WTC11 (cell line): ENCODE measurements around the gene C11orf87. TPM values are rescaled to one million over a fixed set of nuclear protein-coding genes. Genes with fewer than 3 reads are reported as not detected.

Experiments used
- ATAC-seq: fragments of 200-7000 bp; cut with Tn5 transposase; 2 replicates; pipeline ENCODE4 v1.10.0; 2021; ENCODE audit warnings: mild to moderate bottlenecking, moderate library complexity
- CTCF ChIA-PET: fragments of 300-600 bp; sonication (Branson Sonifier 250); formaldehyde crosslinking; loops from one replicate; lab custom pipeline; 2021; ENCODE audit warnings: antibody characterized with exemption; lab: Charles Lee
- POLR2A ChIA-PET: fragments of 350-600 bp; sonication (Branson Sonifier 250); formaldehyde crosslinking; loops from one replicate; lab custom pipeline; 2021; ENCODE audit warnings: antibody characterized with exemption; lab: Charles Lee
- DNase-seq: peaks from one replicate; pipeline ENCODE4 v3.0.0; 2021; ENCODE audit warnings: low spot score
- H3K27ac Mint-ChIP-seq: 2 replicates; pipeline ENCODE4 v1.8.0; 2021; ENCODE audit warnings: mixed read lengths
- H3K27me3 Mint-ChIP-seq: 2 replicates; pipeline ENCODE4 v1.8.0; 2021; ENCODE audit warnings: low read depth, mild to moderate bottlenecking, moderate library complexity, mixed read lengths
- H3K36me3 Mint-ChIP-seq: 2 replicates; pipeline ENCODE4 v1.8.0; 2021; ENCODE audit warnings: mixed read lengths
- H3K4me1 Mint-ChIP-seq: 2 replicates; pipeline ENCODE4 v1.8.0; 2022; ENCODE audit warnings: mixed read lengths
- H3K4me3 Mint-ChIP-seq: 2 replicates; pipeline ENCODE4 v1.8.0; 2021; ENCODE audit warnings: mild to moderate bottlenecking, moderate library complexity, mixed read lengths
- H3K9me3 Mint-ChIP-seq: 2 replicates; pipeline ENCODE4 v1.8.0; 2021; ENCODE audit warnings: mixed read lengths
- AR ChIP-seq: fragments of 250-450 bp; sonication (Bioruptor Pico); IDR thresholded peaks from 2 replicates; pipeline ENCODE4 v1.9.0; 2021; ENCODE audit warnings: mild to moderate bottlenecking
- ARID4B ChIP-seq: sonication (generic); formaldehyde crosslinking; IDR thresholded peaks from 2 replicates; pipeline ENCODE4 v1.8.0; 2023; ENCODE audit warnings: missing genetic modification reagents, mild to moderate bottlenecking, borderline replicate concordance
- CREM ChIP-seq: sonication (generic); formaldehyde crosslinking; IDR thresholded peaks from 2 replicates; pipeline ENCODE4 v1.8.1; 2022; ENCODE audit warnings: mild to moderate bottlenecking, missing genetic modification reagents, moderate library complexity
- CTCF ChIP-seq: fragments of 200-600 bp; IDR thresholded peaks from 2 replicates; pipeline ENCODE4 v1.8.0; 2022; ENCODE audit warnings: antibody characterized with exemption
- EMX1 ChIP-seq: fragments of 250-450 bp; sonication (Bioruptor Pico); IDR thresholded peaks from 2 replicates; pipeline ENCODE4 v1.8.0; 2021; ENCODE audit warnings: mild to moderate bottlenecking
- ESRRA ChIP-seq: sonication (generic); formaldehyde crosslinking; IDR thresholded peaks from 2 replicates; pipeline ENCODE4 v1.8.1; 2022; ENCODE audit warnings: mild to moderate bottlenecking, missing genetic modification reagents, borderline replicate concordance
- FOXP1 ChIP-seq: sonication (generic); formaldehyde crosslinking; IDR thresholded peaks from 2 replicates; pipeline ENCODE4 v1.8.0; 2022; ENCODE audit warnings: missing genetic modification reagents, mild to moderate bottlenecking, moderate library complexity, borderline replicate concordance
- HMGA2 ChIP-seq: fragments of 250-450 bp; sonication (Bioruptor Pico); IDR thresholded peaks from 2 replicates; pipeline ENCODE4 v1.4.0; 2021; ENCODE audit warnings: mild to moderate bottlenecking, moderate library complexity
- JUN ChIP-seq: sonication (generic); formaldehyde crosslinking; IDR thresholded peaks from 2 replicates; pipeline ENCODE4 v1.8.0; 2023; ENCODE audit warnings: mild to moderate bottlenecking, missing genetic modification reagents
- MAX ChIP-seq: sonication (generic); formaldehyde crosslinking; IDR thresholded peaks from 2 replicates; pipeline ENCODE4 v1.8.0; 2022; ENCODE audit warnings: mild to moderate bottlenecking, missing genetic modification reagents
- NR1H2 ChIP-seq: sonication (generic); formaldehyde crosslinking; IDR thresholded peaks from 2 replicates; pipeline ENCODE4 v1.9.0; 2021; ENCODE audit warnings: mild to moderate bottlenecking, moderate library complexity, missing genetic modification reagents
- PRRX2 ChIP-seq: fragments of 250-450 bp; sonication (Bioruptor Pico); IDR thresholded peaks from 2 replicates; pipeline ENCODE4 v1.8.0; 2021; ENCODE audit warnings: mild to moderate bottlenecking
- RELA ChIP-seq: sonication (generic); formaldehyde crosslinking; IDR thresholded peaks from 2 replicates; pipeline ENCODE4 v1.8.1; 2022; ENCODE audit warnings: missing genetic modification reagents, mild to moderate bottlenecking, borderline replicate concordance
- RORB ChIP-seq: fragments of 250-450 bp; sonication (Bioruptor Pico); IDR thresholded peaks from 2 replicates; pipeline ENCODE4 v1.9.0; 2021; ENCODE audit warnings: mild to moderate bottlenecking
- TCF7 ChIP-seq: sonication (generic); formaldehyde crosslinking; IDR thresholded peaks from 2 replicates; pipeline ENCODE4 v1.8.0; 2022; ENCODE audit warnings: mild to moderate bottlenecking, low read depth, missing genetic modification reagents, moderate library complexity
- USF2 ChIP-seq: sonication (generic); formaldehyde crosslinking; IDR thresholded peaks from 2 replicates; pipeline ENCODE4 v1.8.1; 2023; ENCODE audit warnings: mild to moderate bottlenecking, missing genetic modification reagents, moderate library complexity
- ZNF281 ChIP-seq: sonication (generic); formaldehyde crosslinking; IDR thresholded peaks from 2 replicates; pipeline ENCODE4 v1.8.0; 2023; ENCODE audit warnings: mild to moderate bottlenecking, missing genetic modification reagents
- ZNF416 ChIP-seq: fragments of 250-450 bp; sonication (Bioruptor Pico); IDR thresholded peaks from 2 replicates; pipeline ENCODE4 v1.9.0; 2021; ENCODE audit warnings: mild to moderate bottlenecking, inconsistent platforms
- ZNF532 ChIP-seq: fragments of 250-450 bp; sonication (Bioruptor Pico); IDR thresholded peaks from 2 replicates; pipeline ENCODE4 v1.9.0; 2021; ENCODE audit warnings: mild to moderate bottlenecking, borderline replicate concordance
- total RNA-seq: library from RNA; stranded (reverse); gene quantifications from 3 replicates; pipeline ENCODE4 v1.2.3, GENCODE V29; 2021

C11orf87 gene
- total RNA-seq, 1 experiment from 2014 or later, result 0.20 TPM

GRCh38 chr11:109443052-109443451 is 21.1 kb downstream of the C11orf87 start:
- ChIA-PET POLR2A (no interaction called here), CTCF (interaction anchor here (0.5 kb wide), 1 partner anchor 18 kb away, joined by 3 read pairs; no protein-coding TSS in a partner anchor)
- Mint-ChIP-seq H3K4me3 (no peak overlapping the region), H3K9me3 (no peaks in the 10 kb centered on the region), H3K4me1 (peaks cover 5% of the 10 kb centered on the region), H3K27me3 (no peaks in the 10 kb centered on the region; the same call in 1 of the 2 replicates), H3K36me3 (no peaks in the 10 kb centered on the region), H3K27ac (no peak overlapping the region)
- DNase-seq (no peak), ATAC-seq (no peak)
- TF ChIP-seq PRRX2 (CRISPR knock-in tag) (no peak), ESRRA (CRISPR knock-in tag) (no peak), RORB (no peak), RELA (CRISPR knock-in tag) (no peak), ZNF281 (no peak), AR (no peak), FOXP1 (CRISPR knock-in tag) (no peak), ZNF416 (CRISPR knock-in tag) (no peak), USF2 (CRISPR knock-in tag) (no peak), JUN (no peak), ZNF532 (CRISPR knock-in tag) (no peak), CREM (CRISPR knock-in tag) (no peak), ARID4B (CRISPR knock-in tag) (no peak), EMX1 (no peak), TCF7 (CRISPR knock-in tag) (no peak), MAX (CRISPR knock-in tag) (no peak), HMGA2 (CRISPR knock-in tag) (no peak), CTCF (no peak), NR1H2 (no peak)
